Kidney epithelial cell (primary cell): ENCODE measurements around the gene ALPP. TPM values are rescaled to one million over a fixed set of nuclear protein-coding genes. Genes with fewer than 3 reads are reported as not detected.

Source experiments
- DNase-seq: peaks from one replicate; pipeline ENCODE4 v3.0.0-alpha.2; 2010; ENCODE audit warnings: low read depth
- H3K27me3 ChIP-seq: 2 replicates; pipeline ENCODE4 v1.6.0; 2011; ENCODE audit warnings: low read length; ENCODE audit not compliant: control insufficient read depth, insufficient read depth
- H3K36me3 ChIP-seq: 2 replicates; pipeline ENCODE4 v1.5.1; 2011; ENCODE audit warnings: low read length; ENCODE audit not compliant: control insufficient read depth, insufficient read depth
- H3K4me3 ChIP-seq: 2 replicates; pipeline ENCODE4 v1.5.1; 2011; ENCODE audit warnings: low read depth, mild to moderate bottlenecking, control low read depth, low read length
- CTCF ChIP-seq: IDR thresholded peaks from 2 replicates; pipeline ENCODE4 v1.5.1; 2011; ENCODE audit warnings: mild to moderate bottlenecking, moderate library complexity, low read length, control low read depth, inconsistent platforms; ENCODE audit not compliant: insufficient read depth, poor library complexity, severe bottlenecking
- total RNA-seq: library from RNA; depleted of rRNA; stranded (reverse); fragments of >200 nt; gene quantifications from 2 replicates; pipeline ENCODE4 v1.2.3, GENCODE V29; 2015

ALPP gene
- total RNA-seq, 1 donor from 2014 or later = not detected

DNA sequence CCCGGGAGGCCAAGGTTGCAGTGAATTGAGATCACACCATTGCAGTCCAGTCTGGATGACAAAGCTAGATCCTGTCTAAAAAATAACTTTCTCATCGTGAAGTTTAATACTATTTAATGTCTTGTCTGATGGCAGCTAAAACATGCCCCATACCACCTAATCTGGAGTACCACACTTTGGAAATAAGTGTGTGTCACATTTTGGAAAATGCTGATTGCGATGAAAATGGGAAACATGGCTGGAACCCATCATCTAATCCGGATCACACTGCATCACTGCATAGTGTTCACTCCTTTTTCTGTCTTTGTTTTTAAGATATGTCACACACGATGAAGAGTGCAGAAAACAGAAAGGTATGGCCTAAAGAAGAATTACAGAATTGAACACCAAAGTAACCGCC, 31.2 kb upstream of the ALPP start:
- Histone ChIP-seq H3K27me3 (peaks cover 36% of the 10 kb centered on the region), H3K36me3 (no peaks in the 10 kb centered on the region), H3K4me3 (no peak overlapping the region)
- no peak for DNase-seq
- TF ChIP-seq CTCF = no peak

DNA sequence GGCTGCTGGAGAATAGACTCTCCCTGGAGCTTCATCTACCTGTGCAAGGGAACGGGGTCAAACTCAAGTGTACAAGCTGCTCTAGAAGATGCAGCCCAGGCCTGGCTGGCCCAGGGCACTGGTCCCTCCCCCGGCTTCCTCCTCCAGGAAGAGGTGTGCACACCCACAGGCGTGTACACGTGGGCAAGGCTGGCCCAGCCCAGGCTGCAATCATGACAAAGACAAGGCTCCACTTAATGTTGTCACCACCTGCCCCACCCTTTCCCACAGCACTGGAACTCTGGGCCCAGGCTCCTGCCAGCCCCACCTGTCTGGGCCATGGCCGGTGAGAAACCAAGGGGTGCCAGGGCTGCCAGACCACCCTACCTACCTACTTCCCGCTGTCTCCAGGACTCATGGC, 29.6 kb upstream of the ALPP start:
- no peak for TF ChIP-seq CTCF
- peaks cover 47% of the 10 kb centered on the region for H3K27me3 ChIP-seq
- no peak overlapping the region for H3K4me3 ChIP-seq
- DNase-seq = no peak
- H3K36me3 ChIP-seq = no peaks in the 10 kb centered on the region

- Histone ChIP-seq H3K36me3 (no peaks in the 10 kb centered on the region), H3K4me3 (no peak overlapping the region), H3K27me3 (peaks cover 47% of the 10 kb centered on the region)
- no peak for TF ChIP-seq CTCF
- DNase-seq = no peak
These were observed 29.0 kb upstream of the ALPP start for GRCh38 chr2:232349546-232349945.

GRCh38 chr2:232349946-232350635, 28.5 kb upstream of the ALPP start:
- no peak for DNase-seq
- Histone ChIP-seq H3K4me3 (no peak overlapping the region), H3K36me3 (no peaks in the 10 kb centered on the region), H3K27me3 (peaks cover 47% of the 10 kb centered on the region)
- no peak for TF ChIP-seq CTCF

- Histone ChIP-seq H3K27me3 (peaks cover 47% of the 10 kb centered on the region), H3K4me3 (no peak overlapping the region), H3K36me3 (no peaks in the 10 kb centered on the region)
- no peak for DNase-seq
- no peak for TF ChIP-seq CTCF
These were observed 27.5 kb upstream of the ALPP start for GRCh38 chr2:232350804-232351685.
